OCI-LY1 (cell line): Measurements from ENCODE around the gene GLG1.

Source experiments
- H2AFZ ChIP-seq: fragments of 200-600 bp; sonication (generic), shearing (Covaris generic); 2 replicates; pipeline ENCODE4 v1.6.0; 2014; ENCODE audit warnings: antibody characterized with exemption, mild to moderate bottlenecking, low read length
- H3F3A ChIP-seq: fragments of 200-600 bp; sonication (generic), shearing (Covaris generic); 2 replicates; pipeline ENCODE4 v1.6.0; 2014; ENCODE audit warnings: mild to moderate bottlenecking, antibody characterized with exemption, low read length, moderate library complexity; ENCODE audit not compliant: insufficient read depth
- H3K27ac ChIP-seq: fragments of 200-600 bp; sonication (generic); 2 replicates; pipeline ENCODE4 v1.5.1; 2014; ENCODE audit warnings: low read length, mixed run types, mild to moderate bottlenecking, low read depth; ENCODE audit not compliant: poor library complexity, severe bottlenecking
- H3K27me3 ChIP-seq: fragments of 200-600 bp; sonication (generic); 2 replicates; pipeline ENCODE4 v1.6.0; 2014; ENCODE audit warnings: antibody characterized with exemption, mild to moderate bottlenecking, low read length, moderate library complexity; ENCODE audit not compliant: insufficient read depth
- H3K36me3 ChIP-seq: fragments of 200-600 bp; sonication (generic); 2 replicates; pipeline ENCODE4 v1.6.1; 2014; ENCODE audit warnings: mild to moderate bottlenecking, antibody characterized with exemption, low read length, moderate library complexity, mixed read lengths; ENCODE audit not compliant: insufficient read depth
- H3K4me1 ChIP-seq: fragments of 200-600 bp; sonication (generic); 2 replicates; pipeline ENCODE4 v1.5.1; 2014; ENCODE audit warnings: mild to moderate bottlenecking, low read length, moderate library complexity; ENCODE audit not compliant: insufficient read depth, severe bottlenecking
- H3K4me2 ChIP-seq: fragments of 200-600 bp; sonication (generic), shearing (Covaris generic); 2 replicates; pipeline ENCODE4 v1.6.1; 2014; ENCODE audit warnings: low read length
- H3K4me3 ChIP-seq: fragments of 200-600 bp; sonication (generic); 2 replicates; pipeline ENCODE4 v1.5.1; 2014; ENCODE audit warnings: low read length, low read depth, mild to moderate bottlenecking, mixed read lengths; ENCODE audit not compliant: poor library complexity, severe bottlenecking
- H3K79me2 ChIP-seq: fragments of 200-600 bp; shearing (Covaris generic); 2 replicates; pipeline ENCODE4 v1.6.1; 2016; ENCODE audit warnings: mixed run types, low read length, mixed read lengths; ENCODE audit not compliant: insufficient read depth
- H3K9ac ChIP-seq: fragments of 200-600 bp; sonication (generic), shearing (Covaris generic); 2 replicates; pipeline ENCODE4 v1.6.1; 2014; ENCODE audit warnings: mild to moderate bottlenecking, low read length, mixed read lengths
- H3K9me2 ChIP-seq: fragments of 200-600 bp; sonication (generic), shearing (Covaris generic); 2 replicates; pipeline ENCODE4 v1.6.1; 2014; ENCODE audit warnings: low read depth, mild to moderate bottlenecking, low read length, mixed read lengths
- H3K9me3 ChIP-seq: fragments of 200-600 bp; shearing (Covaris generic); 2 replicates; pipeline ENCODE4 v1.6.1; 2014; ENCODE audit warnings: low read length, mixed read lengths
- H4K20me1 ChIP-seq: fragments of 200-600 bp; sonication (generic), shearing (Covaris generic); 2 replicates; pipeline ENCODE4 v1.6.0; 2016; ENCODE audit warnings: mild to moderate bottlenecking, low read length; ENCODE audit not compliant: insufficient read depth
- CTCF ChIP-seq: fragments of 200-600 bp; sonication (generic), shearing (Covaris generic); IDR thresholded peaks from 2 replicates; pipeline ENCODE4 v1.5.1; 2017; ENCODE audit warnings: mild to moderate bottlenecking, antibody characterized with exemption, low read length, moderate library complexity, mixed read lengths
- EZH2 ChIP-seq: fragments of 200-600 bp; sonication (generic), shearing (Covaris generic); IDR thresholded peaks from 2 replicates; pipeline ENCODE4 v1.8.0; 2017; ENCODE audit warnings: borderline replicate concordance, mixed run types, mild to moderate bottlenecking, antibody characterized with exemption, low read length, moderate library complexity, mixed read lengths

Gene GLG1

GRCh38 chr16:74577882-74578366 is 29.0 kb downstream of the GLG1 start:
- H3K4me2 ChIP-seq = no peak overlapping the region
- peaks cover 15% of the 10 kb centered on the region for H3K4me1 ChIP-seq
- no peaks in the 10 kb centered on the region for H4K20me1 ChIP-seq
- H3F3A ChIP-seq = no peaks in the 10 kb centered on the region
- H2AFZ ChIP-seq = no peak overlapping the region
- H3K27ac ChIP-seq = no peak overlapping the region
- no peaks in the 10 kb centered on the region for H3K27me3 ChIP-seq
- H3K9me2 ChIP-seq = no peaks in the 10 kb centered on the region
- H3K9ac ChIP-seq = no peak overlapping the region
- no peaks in the 10 kb centered on the region for H3K9me3 ChIP-seq
- peaks cover 67% of the 10 kb centered on the region for H3K79me2 ChIP-seq
- H3K4me3 ChIP-seq = no peak overlapping the region
- H3K36me3 ChIP-seq = no peaks in the 10 kb centered on the region
- TF ChIP-seq EZH2 = no peak
- no peak for TF ChIP-seq CTCF

GRCh38 chr16:74575807-74576643 is 30.9 kb downstream of the GLG1 start:
- Histone ChIP-seq H3K4me1 (peaks cover 7% of the 10 kb centered on the region), H3K27me3 (no peaks in the 10 kb centered on the region), H3K4me3 (no peak overlapping the region), H3K9me3 (no peaks in the 10 kb centered on the region), H3K27ac (no peak overlapping the region), H3K9ac (no peak overlapping the region), H2AFZ (no peak overlapping the region), H3F3A (no peaks in the 10 kb centered on the region), H3K4me2 (no peak overlapping the region), H3K9me2 (no peaks in the 10 kb centered on the region), H3K36me3 (no peaks in the 10 kb centered on the region), H4K20me1 (no peaks in the 10 kb centered on the region), H3K79me2 (peaks cover 64% of the 10 kb centered on the region)
- TF ChIP-seq CTCF (no peak), EZH2 (no peak)

GRCh38 chr16:74575175-74575806 is 31.6 kb downstream of the GLG1 start:
- Histone ChIP-seq H3K4me1 (no peaks in the 10 kb centered on the region), H3K9me3 (no peaks in the 10 kb centered on the region), H3K4me2 (no peak overlapping the region), H3K36me3 (no peaks in the 10 kb centered on the region), H3K4me3 (no peak overlapping the region), H4K20me1 (no peaks in the 10 kb centered on the region), H3K79me2 (peaks cover 65% of the 10 kb centered on the region), H3K27me3 (no peaks in the 10 kb centered on the region), H2AFZ (no peak overlapping the region), H3K9ac (no peak overlapping the region), H3K27ac (no peak overlapping the region), H3F3A (no peaks in the 10 kb centered on the region), H3K9me2 (no peaks in the 10 kb centered on the region)
- 0 out of 2 replicates have a peak, but pooled peaks have one; percentile 6 for TF ChIP-seq CTCF
- no peak for TF ChIP-seq EZH2
